Measurements from ENCODE around the gene NNT. TPM values are rescaled to one million over a fixed set of nuclear protein-coding genes. Genes with fewer than 3 reads are reported as not detected.

Gene NNT
- total RNA-seq, 1 donor from 2014 or later, result 656 TPM

DNA sequence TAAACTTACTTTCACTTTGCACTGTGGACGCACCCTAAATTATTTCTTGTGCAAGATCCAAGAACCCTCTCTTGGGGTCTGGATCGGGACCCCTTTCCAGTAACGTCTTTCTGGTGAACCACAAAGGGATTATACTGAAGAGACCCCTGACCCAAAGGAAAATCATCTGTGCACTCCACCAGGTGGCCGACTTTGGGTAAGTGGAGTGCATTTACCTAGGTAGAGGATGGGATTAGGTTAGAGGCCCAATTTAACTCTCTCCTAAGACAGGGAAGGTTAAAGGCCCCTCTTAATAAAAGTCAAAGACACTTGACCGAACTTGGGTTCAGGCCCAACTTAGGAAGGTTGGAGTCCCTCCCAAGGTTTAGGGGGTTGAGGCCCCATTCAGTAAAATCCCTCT lies 37.9 kb upstream of the NNT start:
- H3K27ac ChIP-seq (replicated peaks), result no peak overlapping the region
- H3K9me3 ChIP-seq (replicated peaks), result no peaks in the 10 kb centered on the region
- intact Hi-C loops (cut with micrococcal nuclease), result no loop called here
- H3K36me3 ChIP-seq, result no peaks in the 10 kb centered on the region
- peaks cover 8% of the 10 kb centered on the region for H3K4me1 ChIP-seq
- H3K4me3 ChIP-seq, result no peak overlapping the region
- DNase-seq, result no peak
- no peak for TF ChIP-seq CTCF (IDR thresholded peaks at IDR 0.05; ENCODE audit: borderline replicate concordance)
- no peaks in the 10 kb centered on the region for H3K27me3 ChIP-seq (ENCODE audit: low read depth)

GRCh38 chr5:43567967-43568366 lies 35.0 kb upstream of the NNT start:
- Histone ChIP-seq H3K36me3 (no peaks in the 10 kb centered on the region), H3K4me1 (peaks cover 36% of the 10 kb centered on the region), H3K4me3 (no peak overlapping the region), H3K9me3 (replicated peaks) (no peaks in the 10 kb centered on the region), H3K27me3 (ENCODE audit: low read depth) (no peaks in the 10 kb centered on the region), H3K27ac (replicated peaks) (no peak overlapping the region)
- intact Hi-C loops (cut with micrococcal nuclease), result no loop called here
- no peak for DNase-seq
- TF ChIP-seq CTCF (IDR thresholded peaks at IDR 0.05; ENCODE audit: borderline replicate concordance), result no peak

GRCh38 chr5:43569236-43569746 lies 33.7 kb upstream of the NNT start:
- H3K27me3 ChIP-seq (ENCODE audit: low read depth), result no peaks in the 10 kb centered on the region
- intact Hi-C loops (cut with micrococcal nuclease), result no loop called here
- no peaks in the 10 kb centered on the region for H3K36me3 ChIP-seq
- H3K9me3 ChIP-seq (replicated peaks), result no peaks in the 10 kb centered on the region
- H3K4me3 ChIP-seq, result no peak overlapping the region
- H3K27ac ChIP-seq (replicated peaks), result no peak overlapping the region
- TF ChIP-seq CTCF (IDR thresholded peaks at IDR 0.05; ENCODE audit: borderline replicate concordance), result no peak
- DNase-seq, result no peak
- H3K4me1 ChIP-seq, result peaks cover 41% of the 10 kb centered on the region

DNA sequence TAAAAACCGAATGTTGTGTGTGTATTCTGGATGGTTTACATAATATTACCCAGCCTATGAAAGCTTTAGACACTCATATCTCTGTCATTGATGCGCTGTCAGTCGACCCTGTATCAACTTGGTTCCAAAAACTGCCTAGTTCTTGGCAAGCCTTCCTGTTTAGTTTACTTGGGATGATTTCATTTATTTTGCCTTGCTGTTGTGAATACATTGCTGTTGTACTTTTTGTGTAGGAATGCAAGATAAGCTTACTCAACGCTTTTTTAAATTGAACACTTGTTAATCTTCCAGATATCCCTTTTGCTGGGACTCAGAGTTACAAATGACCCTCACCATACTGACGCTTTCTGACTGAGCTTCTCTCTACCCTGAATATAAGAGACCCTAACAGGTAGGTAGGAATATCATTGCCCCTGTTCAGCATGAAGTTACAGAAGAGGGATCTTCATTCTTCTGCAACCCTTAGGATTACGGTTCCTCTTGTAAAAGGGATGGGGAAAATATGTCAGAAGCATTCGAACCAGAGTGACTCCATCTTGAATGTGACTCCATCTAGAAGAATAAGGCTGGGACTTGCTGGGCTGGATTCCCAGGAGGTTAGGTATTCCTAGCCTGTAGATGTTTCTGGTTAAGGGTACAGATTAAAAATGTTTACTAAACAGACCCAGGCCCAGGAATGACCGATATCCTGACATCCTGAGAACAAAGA lies 32.4 kb upstream of the NNT start:
- no peak for TF ChIP-seq CTCF (IDR thresholded peaks at IDR 0.05; ENCODE audit: borderline replicate concordance)
- peaks cover 11% of the 10 kb centered on the region for H3K36me3 ChIP-seq
- no peaks in the 10 kb centered on the region for H3K9me3 ChIP-seq (replicated peaks)
- peak overlapping the region; percentile 82 for H3K27ac ChIP-seq (replicated peaks)
- peaks cover 41% of the 10 kb centered on the region for H3K4me1 ChIP-seq
- DNase-seq, result no peak
- H3K27me3 ChIP-seq (ENCODE audit: low read depth), result no peaks in the 10 kb centered on the region
- intact Hi-C loops (cut with micrococcal nuclease), result no loop called here
- peak overlapping the region; percentile 48 for H3K4me3 ChIP-seq

DNA sequence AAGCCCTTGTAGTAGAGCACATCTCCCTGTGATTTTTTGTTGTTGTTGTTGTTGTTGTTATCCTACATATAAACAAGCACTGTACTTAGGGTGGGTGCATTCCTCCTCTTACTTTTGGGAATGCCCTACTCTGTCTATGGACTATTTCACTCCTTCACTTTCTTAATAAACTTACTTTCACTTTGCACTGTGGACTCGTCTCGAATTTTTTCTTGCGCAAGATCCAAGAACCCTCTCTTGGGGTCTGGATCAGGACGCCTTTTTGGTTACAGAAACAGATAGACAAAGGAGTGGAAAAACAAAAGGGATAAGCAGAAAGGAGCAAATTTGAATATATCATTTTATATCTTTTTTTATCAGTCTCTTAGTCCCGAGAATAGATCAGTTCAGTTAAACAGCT lies 31.7 kb upstream of the NNT start:
- Histone ChIP-seq H3K27ac (replicated peaks) (peak overlapping the region; percentile 82), H3K9me3 (replicated peaks) (no peaks in the 10 kb centered on the region), H3K27me3 (ENCODE audit: low read depth) (no peaks in the 10 kb centered on the region), H3K36me3 (peaks cover 13% of the 10 kb centered on the region), H3K4me1 (peaks cover 41% of the 10 kb centered on the region), H3K4me3 (peak overlapping the region; percentile 48)
- no peak for DNase-seq
- no peak for TF ChIP-seq CTCF (IDR thresholded peaks at IDR 0.05; ENCODE audit: borderline replicate concordance)
- intact Hi-C loops (cut with micrococcal nuclease), result no loop called here
